K562 (cell line): ENCODE measurements around the gene TRIAP1. TPM values are rescaled to one million over a fixed set of nuclear protein-coding genes. Genes with fewer than 3 reads are reported as not detected.

ENCODE experiments used
- CCNT2 ChIP-seq: IDR thresholded peaks from 2 replicates; pipeline ENCODE4 v1.6.1; 2011; ENCODE audit warnings: borderline replicate concordance, low read depth, mild to moderate bottlenecking, moderate library complexity, mixed read lengths, low read length; ENCODE audit not compliant: insufficient read length; ENCODE audit errors: extremely low read depth
- KDM1A ChIP-seq, 2 experiments: fragments of 450-650 bp; IDR thresholded peaks; 2 replicates each; pipeline ENCODE4 v1.6.1; 2016; ENCODE audit warnings: mild to moderate bottlenecking in 2 of 2
- MAX ChIP-seq: sonication (generic); formaldehyde crosslinking; IDR thresholded peaks from 2 replicates; pipeline ENCODE4 v1.9.0; 2022; ENCODE audit warnings: mild to moderate bottlenecking, missing genetic modification reagents
- MCM5 ChIP-seq: fragments of 450-650 bp; IDR thresholded peaks from 2 replicates; pipeline ENCODE4 v1.6.1; 2016; ENCODE audit warnings: low read depth
- MED1 ChIP-seq: sonication (generic); formaldehyde crosslinking; IDR thresholded peaks from 2 replicates; pipeline ENCODE4 v1.8.1; 2023; ENCODE audit warnings: missing genetic modification reagents, borderline replicate concordance
- NONO ChIP-seq, 2 experiments: fragments of 200-400 bp in 1 of 2; fragments of 450-650 bp in 1 of 2; formaldehyde crosslinking in 1 of 2; IDR thresholded peaks; 2 replicates each; pipeline ENCODE4 v1.6.1; 2017; ENCODE audit warnings: low read depth in 2 of 2, mild to moderate bottlenecking in 2 of 2, moderate library complexity in 2 of 2, low read length in 1 of 2
- POLR2AphosphoS2 ChIP-seq: IDR thresholded peaks from 2 replicates; pipeline ENCODE4 v1.6.1; 2012; ENCODE audit warnings: low read length, improper control_type of control experiment
- PRMT5 ChIP-seq: sonication (generic); formaldehyde crosslinking; IDR thresholded peaks from 2 replicates; pipeline ENCODE4 v1.5.0; 2020; ENCODE audit warnings: missing genetic modification reagents
- RBM34 ChIP-seq: fragments of 200-400 bp; formaldehyde crosslinking; IDR thresholded peaks from 2 replicates; pipeline ENCODE4 v1.6.1; 2018; ENCODE audit warnings: low read length, borderline replicate concordance; ENCODE audit not compliant: insufficient read depth
- RNF219 ChIP-seq: fragments of 250-450 bp; sonication (Bioruptor Pico); IDR thresholded peaks from 2 replicates; pipeline ENCODE4 v1.5.0; 2022; ENCODE audit warnings: mild to moderate bottlenecking
- SMAD2 ChIP-seq: fragments of 150-350 bp; IDR thresholded peaks from 2 replicates; pipeline ENCODE4 v1.6.1; 2014; ENCODE audit warnings: low read depth, mild to moderate bottlenecking, low read length
- SP2 ChIP-seq: IDR thresholded peaks from 2 replicates; pipeline ENCODE4 v1.6.1; 2011; ENCODE audit warnings: mild to moderate bottlenecking, low read depth, low read length, moderate library complexity; ENCODE audit not compliant: poor library complexity, severe bottlenecking; ENCODE audit errors: extremely low read depth
- TBP ChIP-seq: optimal IDR thresholded peaks from 2 replicates; pipeline ENCODE3; 2011; ENCODE audit warnings: low read depth, low read length, improper control_type of control experiment
- UBTF ChIP-seq, 2 experiments: IDR thresholded peaks; 2 replicates each; pipeline ENCODE4 v1.6.1; 2012; ENCODE audit warnings: improper control_type of control experiment in 2 of 2, low read depth in 2 of 2, low read length in 2 of 2, borderline replicate concordance in 1 of 2
- ZFP36 ChIP-seq: fragments of 150-350 bp; IDR thresholded peaks from 2 replicates; pipeline ENCODE4 v1.6.1; 2018; ENCODE audit warnings: low read length, low read depth; ENCODE audit not compliant: partially characterized antibody
- ZFP91 ChIP-seq: sonication (generic); formaldehyde crosslinking; IDR thresholded peaks from 2 replicates; pipeline ENCODE4 v1.8.0; 2022; ENCODE audit warnings: mild to moderate bottlenecking, missing genetic modification reagents
- ZNF174 ChIP-seq: fragments of 250-450 bp; sonication (Bioruptor Pico); IDR thresholded peaks from 2 replicates; pipeline ENCODE4 v1.4.0; 2020; ENCODE audit warnings: mild to moderate bottlenecking
- ZNF668 ChIP-seq: fragments of 250-450 bp; sonication (Bioruptor Pico); IDR thresholded peaks from 2 replicates; pipeline ENCODE4 v1.8.0; 2022; ENCODE audit warnings: mild to moderate bottlenecking, inconsistent platforms
- polyA plus RNA-seq, 8 experiments: library from polyadenylated mRNA; depleted of rRNA in 4 of 8; stranded (reverse) in 5 of 8; unstranded in 3 of 8; fragments of >200 nt; fragmentation: Nextera tagmentation in 2 of 8; fragmentation: Illumina TruSeq in 1 of 8; extraction: Ambion mirVana in 2 of 8; extraction: Trizol in 1 of 8; gene quantifications; 2 replicates each; pipeline versions ENCODE4 v1.2.1 to v1.2.3, GENCODE V29; 2011 to 2014; ENCODE audit warnings: inconsistent platforms in 1 of 8, missing spikeins in 1 of 8
- total RNA-seq, 7 experiments: library from RNA; depleted of rRNA in 6 of 7; stranded (reverse); fragments of >200 nt in 6 of 7; fragmentation: Illumina TruSeq in 2 of 7; extraction: Trizol in 2 of 7; gene quantifications; 2 replicates each; pipeline versions ENCODE4 v1.2.1 to v1.2.3, GENCODE V29; 2011 to 2021; ENCODE audit warnings: low replicate concordance in 1 of 7

TRIAP1 gene
- total and polyA plus RNA-seq, 9 of the 15 experiments (the other 6 are each of a cell fraction or from before 2014, with no cell fraction given) = 37.3 to 354 (median 65.4) TPM

- TF ChIP-seq ZNF668 (CRISPR knock-in tag) (no peak), MED1 (CRISPR knock-in tag) (no peak), MCM5 (no peak), ZFP36 (no peak), NONO (IDR thresholded peaks at IDR 0.05; ENCODE audit: low read depth in 2 of 2, low read length in 1 of 2) (peak; percentile 38 to 83; a peak in 3 of 4 replicates), SP2 (no peak), POLR2AphosphoS2 (no peak), KDM1A (IDR thresholded peaks at IDR 0.05) (no peak), RBM34 (no peak; the same call in 1 of the 2 replicates), TBP (peak; percentile 85), PRMT5 (CRISPR knock-in tag) (no peak), RNF219 (CRISPR knock-in tag) (no peak), UBTF (IDR thresholded peaks at IDR 0.05; ENCODE audit: borderline replicate concordance in 1 of 2, low read depth in 2 of 2, low read length in 2 of 2) (peak; percentile 16 to 73; a peak in 2 of 4 replicates), ZFP91 (CRISPR knock-in tag) (peak; percentile 72; the same call in 1 of the 2 replicates), SMAD2 (no peak), CCNT2 (no peak), ZNF174 (CRISPR knock-in tag) (no peak), MAX (CRISPR knock-in tag) (peak; percentile 96)
Measured at GRCh38 chr12:120445911-120446843, at the start of gene TRIAP1, which contains the start of gene GATC (continued).
